ENCODE data around the gene CTNNA2. TPM values are rescaled to one million over a fixed set of nuclear protein-coding genes. Genes with fewer than 3 reads are reported as not detected.

Gene CTNNA2
- total RNA-seq = not detected
- long read RNA-seq = 0 reads

GRCh38 chr2:79512442-79513401 is at the start of gene CTNNA2:
CTNNA2 (plus strand) TSS chr2:79513051.
- no peak for DNase-seq (ENCODE audit: low spot score)

- DNase-seq (ENCODE audit: low spot score) = no peak
Observed at GRCh38 chr2:79487399-79487798, 25.5 kb upstream of the CTNNA2 start.

GRCh38 chr2:79511320-79511951 is 1.4 kb upstream of the CTNNA2 start:
- DNase-seq (ENCODE audit: low spot score) = no peak

GRCh38 chr2:79513711-79514110 is 860 bp downstream of the CTNNA2 start:
- DNase-seq (ENCODE audit: low spot score) = no peak

GRCh38 chr2:79529636-79530035 is 16.8 kb downstream of the CTNNA2 start:
- DNase-seq (ENCODE audit: low spot score) = no peak

- no peak for DNase-seq (ENCODE audit: low spot score)
Observed at GRCh38 chr2:79530443-79530842, 17.6 kb downstream of the CTNNA2 start.

GRCh38 chr2:79547568-79547967 is 34.7 kb downstream of the CTNNA2 start:
- no peak for DNase-seq (ENCODE audit: low spot score)

GRCh38 chr2:79552653-79553052 is 39.8 kb downstream of the CTNNA2 start:
- DNase-seq (ENCODE audit: low spot score) = no peak

- no peak for DNase-seq (ENCODE audit: low spot score)
Observed at GRCh38 chr2:79554899-79555298, 42.0 kb downstream of the CTNNA2 start.

GRCh38 chr2:79564065-79564464 is 51.2 kb downstream of the CTNNA2 start:
- no peak for DNase-seq (ENCODE audit: low spot score)

- DNase-seq (ENCODE audit: low spot score) = no peak
Observed at GRCh38 chr2:79569048-79569447, 56.2 kb downstream of the CTNNA2 start.

- no peak for DNase-seq (ENCODE audit: low spot score)
Observed at GRCh38 chr2:79573895-79574674, 61.2 kb downstream of the CTNNA2 start.

GRCh38 chr2:79576451-79576850 is 63.6 kb downstream of the CTNNA2 start:
- no peak for DNase-seq (ENCODE audit: low spot score)

GRCh38 chr2:79578952-79579351 is 66.1 kb downstream of the CTNNA2 start:
- no peak for DNase-seq (ENCODE audit: low spot score)

- no peak for DNase-seq (ENCODE audit: low spot score)
Observed at GRCh38 chr2:79580175-79580574, 67.3 kb downstream of the CTNNA2 start.

GRCh38 chr2:79585701-79586433 is 73.0 kb downstream of the CTNNA2 start:
- no peak for DNase-seq (ENCODE audit: low spot score)

- DNase-seq (ENCODE audit: low spot score) = no peak
Observed at GRCh38 chr2:79591281-79591680, 78.4 kb downstream of the CTNNA2 start.

- no peak for DNase-seq (ENCODE audit: low spot score)
Observed at GRCh38 chr2:79593237-79593867, 80.5 kb downstream of the CTNNA2 start.

GRCh38 chr2:79596403-79596802 is 83.6 kb downstream of the CTNNA2 start:
- no peak for DNase-seq (ENCODE audit: low spot score)

- DNase-seq (ENCODE audit: low spot score) = no peak
Observed at GRCh38 chr2:79604748-79605147, 91.9 kb downstream of the CTNNA2 start.

All from mesenteric fat pad (tissue), 1 donor.